Activated gamma-delta T cell treated with anti-CD3 and anti-CD28 coated beads, Interleukin-2, amount 50 U/mL, for 16 hours (primary cell): ENCODE measurements around the gene MBD3.
"Not testable (repeated sequence)": the region's sequence is repeated elsewhere in the genome, so short reads cannot be mapped to it uniquely, and the experiment has no call there.

Source experiments
- DNase-seq: peaks from one replicate; pipeline ENCODE4 v3.0.0-alpha.2; 2020; ENCODE audit warnings: low read depth

Gene MBD3

GRCh38 chr19:1592755-1593500, at the start of gene MBD3:
MBD3 (minus strand) TSS chr19:1592865; CDS start chr19:1592631, 234 bp downstream.
- DNase-seq, result peak; percentile 79

GRCh38 chr19:1640893-1641448, 48.3 kb upstream of the MBD3 start:
- not testable (repeated sequence) for DNase-seq

- DNase-seq, result no peak
These were observed 43.9 kb upstream of the MBD3 start for GRCh38 chr19:1636325-1637236.

GRCh38 chr19:1634938-1635243, 42.2 kb upstream of the MBD3 start:
- no peak for DNase-seq

GRCh38 chr19:1634242-1634937, 41.7 kb upstream of the MBD3 start:
- no peak for DNase-seq

GRCh38 chr19:1633269-1633826, 40.7 kb upstream of the MBD3 start:
- no peak for DNase-seq

GRCh38 chr19:1632462-1633268, 40.0 kb upstream of the MBD3 start:
- no peak for DNase-seq

- DNase-seq, result no peak
These were observed 39.0 kb upstream of the MBD3 start for GRCh38 chr19:1631557-1632100.

GRCh38 chr19:1630811-1631210, 38.1 kb upstream of the MBD3 start:
- DNase-seq, result no peak

GRCh38 chr19:1630012-1630411, 37.3 kb upstream of the MBD3 start:
- no peak for DNase-seq

- DNase-seq, result no peak
These were observed 36.7 kb upstream of the MBD3 start for GRCh38 chr19:1629256-1629808.

- no peak for DNase-seq
These were observed 34.5 kb upstream of the MBD3 start for GRCh38 chr19:1627194-1627593.

- no peak for DNase-seq
These were observed 33.8 kb upstream of the MBD3 start for GRCh38 chr19:1626417-1627010.

GRCh38 chr19:1624458-1624857, 31.8 kb upstream of the MBD3 start:
- DNase-seq, result peak; percentile 22

- DNase-seq, result no peak
These were observed 29.9 kb upstream of the MBD3 start for GRCh38 chr19:1622541-1622940.

- no peak for DNase-seq
These were observed 29.3 kb upstream of the MBD3 start for GRCh38 chr19:1622007-1622406.

GRCh38 chr19:1621574-1621973, 28.9 kb upstream of the MBD3 start:
- DNase-seq, result no peak

GRCh38 chr19:1621021-1621420, 28.4 kb upstream of the MBD3 start:
- DNase-seq, result no peak

GRCh38 chr19:1620502-1620901, 27.8 kb upstream of the MBD3 start:
- no peak for DNase-seq

- DNase-seq, result no peak
These were observed 27.0 kb upstream of the MBD3 start for GRCh38 chr19:1619703-1620102.
